H1 (cell line): ENCODE measurements around the gene PAQR9.

Experiments used
- EP300 ChIP-seq, 2 experiments: IDR thresholded peaks; 1 replicate in 1 of 2; 2 replicates in 1 of 2; pipeline ENCODE4 v1.6.1; 2011 to 2012; ENCODE audit warnings: low read depth in 2 of 2, low read length in 2 of 2, mild to moderate bottlenecking in 2 of 2, borderline replicate concordance in 1 of 2, inconsistent platforms in 1 of 2, moderate library complexity in 1 of 2
- JUND ChIP-seq: IDR thresholded peaks from 2 replicates; pipeline ENCODE4 v1.6.1; 2011; ENCODE audit warnings: mild to moderate bottlenecking, improper control_type of control experiment, low read length
- POLR2A ChIP-seq, 2 experiments: IDR thresholded peaks; 1 replicate in 1 of 2; 2 replicates in 1 of 2; pipeline ENCODE4 v1.6.1; 2011; ENCODE audit warnings: low read depth in 2 of 2, low read length in 2 of 2, mild to moderate bottlenecking in 2 of 2; ENCODE audit errors: control extremely low read depth in 1 of 2
- SIN3A ChIP-seq, 2 experiments: IDR thresholded peaks in 1 of 2; conservative IDR thresholded peaks in 1 of 2; 2 replicates each; pipeline ENCODE4 v1.6.1; 2011 to 2012; ENCODE audit warnings: low read length in 2 of 2, improper control_type of control experiment in 1 of 2, low read depth in 1 of 2, mild to moderate bottlenecking in 1 of 2
- TF ChIP-seq, protein P1 (sequence below), 3 experiments: IDR thresholded peaks; 1 replicate in 2 of 3; 2 replicates in 1 of 3; pipeline versions ENCODE4 v1.5.1 to v1.6.1; 2011; ENCODE audit warnings: low read length in 3 of 3, mild to moderate bottlenecking in 3 of 3, inconsistent platforms in 2 of 3, low read depth in 1 of 3, moderate library complexity in 1 of 3; ENCODE audit not compliant: insufficient read depth in 1 of 3; ENCODE audit errors: control extremely low read depth in 1 of 3

DNA sequence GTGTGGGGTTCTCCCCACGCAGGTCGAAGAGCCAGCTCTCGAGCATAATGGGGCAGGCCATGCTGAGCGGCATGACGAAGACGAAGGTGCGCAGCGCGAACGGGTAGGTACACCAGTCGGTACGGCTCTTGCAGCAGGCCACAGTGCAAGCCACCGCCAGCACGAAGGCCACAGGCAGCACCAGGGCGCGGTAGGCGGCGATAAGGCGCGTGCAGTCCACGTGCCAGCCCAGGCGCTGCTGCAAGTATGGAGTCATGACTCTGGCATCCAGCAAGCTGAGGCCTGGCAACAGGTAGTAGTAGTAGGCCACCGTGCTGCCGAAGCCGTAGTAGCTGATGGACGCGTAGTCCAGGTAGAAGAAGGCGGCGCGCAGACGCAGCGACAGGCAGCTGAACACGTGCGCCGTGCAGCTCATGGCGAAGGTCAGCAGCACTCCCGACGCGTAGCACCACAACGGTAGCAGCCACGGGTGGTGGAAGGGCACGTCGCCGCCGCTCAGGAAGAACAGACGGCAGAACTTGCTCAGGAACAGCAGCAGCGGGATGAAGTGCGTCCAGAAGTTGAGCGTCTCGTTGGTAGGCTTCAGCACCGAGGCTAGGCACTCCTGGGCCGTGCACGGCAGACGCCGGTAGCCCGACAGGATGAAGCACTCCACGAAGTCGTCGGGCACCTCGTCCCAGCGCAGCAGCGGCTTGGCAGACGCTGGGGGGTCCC, 797 bp downstream of the PAQR9 start:
- TF ChIP-seq SIN3A (conservative IDR thresholded peaks at IDR 0.05 in 1 of 2, IDR thresholded peaks at IDR 0.05 in 1 of 2; ENCODE audit: low read depth in 1 of 2, low read length in 2 of 2) (no peak), POLR2A (IDR thresholded peaks at IDR 0.05; ENCODE audit: control extremely low read depth in 1 of 2, low read depth in 2 of 2, low read length in 2 of 2) (no peak), JUND (no peak), EP300 (IDR thresholded peaks at IDR 0.05; ENCODE audit: borderline replicate concordance in 1 of 2, low read depth in 2 of 2, low read length in 2 of 2) (no peak)
- TF ChIP-seq, protein P1, sequence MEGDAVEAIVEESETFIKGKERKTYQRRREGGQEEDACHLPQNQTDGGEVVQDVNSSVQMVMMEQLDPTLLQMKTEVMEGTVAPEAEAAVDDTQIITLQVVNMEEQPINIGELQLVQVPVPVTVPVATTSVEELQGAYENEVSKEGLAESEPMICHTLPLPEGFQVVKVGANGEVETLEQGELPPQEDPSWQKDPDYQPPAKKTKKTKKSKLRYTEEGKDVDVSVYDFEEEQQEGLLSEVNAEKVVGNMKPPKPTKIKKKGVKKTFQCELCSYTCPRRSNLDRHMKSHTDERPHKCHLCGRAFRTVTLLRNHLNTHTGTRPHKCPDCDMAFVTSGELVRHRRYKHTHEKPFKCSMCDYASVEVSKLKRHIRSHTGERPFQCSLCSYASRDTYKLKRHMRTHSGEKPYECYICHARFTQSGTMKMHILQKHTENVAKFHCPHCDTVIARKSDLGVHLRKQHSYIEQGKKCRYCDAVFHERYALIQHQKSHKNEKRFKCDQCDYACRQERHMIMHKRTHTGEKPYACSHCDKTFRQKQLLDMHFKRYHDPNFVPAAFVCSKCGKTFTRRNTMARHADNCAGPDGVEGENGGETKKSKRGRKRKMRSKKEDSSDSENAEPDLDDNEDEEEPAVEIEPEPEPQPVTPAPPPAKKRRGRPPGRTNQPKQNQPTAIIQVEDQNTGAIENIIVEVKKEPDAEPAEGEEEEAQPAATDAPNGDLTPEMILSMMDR (IDR thresholded peaks at IDR 0.05; ENCODE audit: control extremely low read depth in 1 of 3, insufficient read depth in 1 of 3, low read depth in 1 of 3, low read length in 3 of 3), result no peak
